Measurements from ENCODE around the gene METTL17.

DNA sequence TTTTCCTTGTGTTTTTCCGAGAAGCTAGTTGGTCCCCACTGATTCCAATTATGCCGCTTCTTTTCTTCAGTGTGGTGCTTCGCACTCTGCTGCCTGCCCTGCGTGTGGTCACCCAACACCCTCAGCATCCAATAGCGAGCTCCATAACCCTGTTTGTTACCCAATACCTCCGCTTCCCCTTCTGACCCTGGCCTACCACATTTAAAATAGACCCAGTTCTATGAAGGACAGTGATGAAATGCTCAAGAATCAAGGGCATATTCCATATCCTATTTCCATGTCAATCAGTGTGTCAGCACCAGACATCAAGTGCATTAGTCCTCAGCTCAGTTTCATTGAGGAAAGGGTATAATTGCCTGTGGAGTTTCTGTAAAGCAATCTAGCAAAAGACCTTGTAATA lies 25.5 kb downstream of the METTL17 start:
- TF ChIP-seq, protein P1, sequence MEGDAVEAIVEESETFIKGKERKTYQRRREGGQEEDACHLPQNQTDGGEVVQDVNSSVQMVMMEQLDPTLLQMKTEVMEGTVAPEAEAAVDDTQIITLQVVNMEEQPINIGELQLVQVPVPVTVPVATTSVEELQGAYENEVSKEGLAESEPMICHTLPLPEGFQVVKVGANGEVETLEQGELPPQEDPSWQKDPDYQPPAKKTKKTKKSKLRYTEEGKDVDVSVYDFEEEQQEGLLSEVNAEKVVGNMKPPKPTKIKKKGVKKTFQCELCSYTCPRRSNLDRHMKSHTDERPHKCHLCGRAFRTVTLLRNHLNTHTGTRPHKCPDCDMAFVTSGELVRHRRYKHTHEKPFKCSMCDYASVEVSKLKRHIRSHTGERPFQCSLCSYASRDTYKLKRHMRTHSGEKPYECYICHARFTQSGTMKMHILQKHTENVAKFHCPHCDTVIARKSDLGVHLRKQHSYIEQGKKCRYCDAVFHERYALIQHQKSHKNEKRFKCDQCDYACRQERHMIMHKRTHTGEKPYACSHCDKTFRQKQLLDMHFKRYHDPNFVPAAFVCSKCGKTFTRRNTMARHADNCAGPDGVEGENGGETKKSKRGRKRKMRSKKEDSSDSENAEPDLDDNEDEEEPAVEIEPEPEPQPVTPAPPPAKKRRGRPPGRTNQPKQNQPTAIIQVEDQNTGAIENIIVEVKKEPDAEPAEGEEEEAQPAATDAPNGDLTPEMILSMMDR (IDR thresholded peaks at IDR 0.05), result no peak
- no peak for TF ChIP-seq POLR2A (IDR thresholded peaks at IDR 0.05)
- TF ChIP-seq EP300 (IDR thresholded peaks at IDR 0.05), result no peak
- TF ChIP-seq POLR2AphosphoS5 (IDR thresholded peaks at IDR 0.05), result no peak

Data from sigmoid colon (tissue), 4 donors.